HG02981 (cell line): ENCODE measurements around the gene MAP2K7.

Experiments used
- ATAC-seq: cut with Tn5 transposase; IDR thresholded peaks from one replicate; pipeline ENCODE4 v1.9.1; 2021; ENCODE audit warnings: mild to moderate bottlenecking, moderate library complexity; ENCODE audit not compliant: unreplicated experiment

MAP2K7 gene

GRCh38 chr19:7918615-7919421 lies 15.1 kb downstream of the MAP2K7 start:
- ATAC-seq: no peak

GRCh38 chr19:7919610-7920518 lies 16.2 kb downstream of the MAP2K7 start, which contains the start of gene SNAPC2:
SNAPC2 (plus strand) TSS chr19:7920338; CDS start chr19:7920367, 29 bp downstream.
- ATAC-seq: peak; percentile 50

- peak; percentile 37 for ATAC-seq
Measured at GRCh38 chr19:7920519-7921301, 17.0 kb downstream of the MAP2K7 start.

GRCh38 chr19:7921302-7921966 lies 17.8 kb downstream of the MAP2K7 start:
- no peak for ATAC-seq

- ATAC-seq: no peak
Measured at GRCh38 chr19:7921967-7922835, 18.5 kb downstream of the MAP2K7 start.

GRCh38 chr19:7922836-7923195 lies 19.1 kb downstream of the MAP2K7 start:
- no peak for ATAC-seq

GRCh38 chr19:7923295-7924191 lies 19.9 kb downstream of the MAP2K7 start:
- no peak for ATAC-seq

GRCh38 chr19:7924241-7924640 lies 20.6 kb downstream of the MAP2K7 start:
- ATAC-seq: no peak

- ATAC-seq: no peak
Measured at GRCh38 chr19:7924651-7925170, 21.0 kb downstream of the MAP2K7 start.

GRCh38 chr19:7925171-7925851 lies 21.6 kb downstream of the MAP2K7 start:
- no peak for ATAC-seq

- no peak for ATAC-seq
Measured at GRCh38 chr19:7926021-7926726, 22.5 kb downstream of the MAP2K7 start, which contains the start of gene CTXN1. CTXN1 (minus strand) TSS chr19:7926135; CDS start chr19:7925538, 597 bp downstream.

- ATAC-seq: no peak
Measured at GRCh38 chr19:7926727-7927604, 23.3 kb downstream of the MAP2K7 start.

- ATAC-seq: no peak
Measured at GRCh38 chr19:7927605-7928333, 24.1 kb downstream of the MAP2K7 start.

- ATAC-seq: no peak
Measured at GRCh38 chr19:7928334-7928706, 24.6 kb downstream of the MAP2K7 start.
